Urinary bladder (tissue), 4 donors: ENCODE data around the gene ARPP21. TPM values are rescaled to one million over a fixed set of nuclear protein-coding genes. Genes with fewer than 3 reads are reported as not detected.

Source experiments
- DNase-seq: peaks from one replicate; pipeline ENCODE4 v3.0.0-alpha.2; 2015; ENCODE audit errors: extremely low spot score
- H3K27ac ChIP-seq: one replicate; pipeline ENCODE4 v1.5.1; 2013; ENCODE audit warnings: low read depth, mild to moderate bottlenecking, moderate library complexity
- H3K36me3 ChIP-seq: one replicate; pipeline ENCODE4 v1.6.1; 2013; ENCODE audit warnings: mild to moderate bottlenecking, moderate library complexity; ENCODE audit not compliant: insufficient read depth
- H3K4me1 ChIP-seq: one replicate; pipeline ENCODE4 v1.6.1; 2013; ENCODE audit warnings: mild to moderate bottlenecking, moderate library complexity; ENCODE audit not compliant: insufficient read depth
- H3K4me3 ChIP-seq: one replicate; pipeline ENCODE4 v1.5.1; 2013; ENCODE audit warnings: low read depth, low read length
- WGBS: extraction: QIAGEN DNeasy Blood & Tissue Kit; methylation state at CpG from one replicate; pipeline ENCODE4 v1.1.7; 2013; 5-methylcytosine and 5-hydroxymethylcytosine counted together
- polyA plus RNA-seq: library from polyadenylated mRNA; stranded (reverse); fragments of 200-250 nt; gene quantifications from one replicate; pipeline ENCODE4 v1.2.3, GENCODE V29; 2013
- total RNA-seq: library from RNA; depleted of rRNA; stranded (reverse); fragments of >200 nt; gene quantifications from one replicate; pipeline ENCODE4 v1.2.3, GENCODE V29; 2014
- donor health status: healthy with polysubstance abuse.
- donor health status: healthy.

The ARPP21 gene
- total and polyA plus RNA-seq, 2 donors = 0.08 to 11.8 TPM

- Histone ChIP-seq H3K36me3 (no peaks in the 10 kb centered on the region), H3K4me3 (no peak overlapping the region), H3K4me1 (no peaks in the 10 kb centered on the region), H3K27ac (no peak overlapping the region)
- DNase-seq = no peak
- 67% methylated on average over 2 of the region's 2 CpGs for WGBS
These were observed 100.7 kb downstream of the ARPP21 start for GRCh38 chr3:35739964-35740527.

- Histone ChIP-seq H3K36me3 (no peaks in the 10 kb centered on the region), H3K4me1 (no peaks in the 10 kb centered on the region), H3K27ac (no peak overlapping the region), H3K4me3 (no peak overlapping the region)
- DNase-seq = no peak
- 73% methylated on average over 5 of the region's 5 CpGs for WGBS
These were observed 103.9 kb downstream of the ARPP21 start for GRCh38 chr3:35743218-35743617.

- no peak for DNase-seq
- Histone ChIP-seq H3K27ac (no peak overlapping the region), H3K4me1 (no peaks in the 10 kb centered on the region), H3K4me3 (no peak overlapping the region), H3K36me3 (no peaks in the 10 kb centered on the region)
- WGBS = 35% methylated on average over 10 of the region's 10 CpGs
These were observed 105.1 kb downstream of the ARPP21 start for GRCh38 chr3:35744419-35744818.

GRCh38 chr3:35745351-35745750 is 106.0 kb downstream of the ARPP21 start:
- Histone ChIP-seq H3K27ac (no peak overlapping the region), H3K4me1 (no peaks in the 10 kb centered on the region), H3K4me3 (no peak overlapping the region), H3K36me3 (no peaks in the 10 kb centered on the region)
- 77% methylated on average over 1 of the region's 1 CpG for WGBS
- no peak for DNase-seq

GRCh38 chr3:35745802-35746484 is 106.6 kb downstream of the ARPP21 start:
- no peak overlapping the region for H3K27ac ChIP-seq
- 85% methylated on average over 2 of the region's 2 CpGs for WGBS
- H3K36me3 ChIP-seq = no peaks in the 10 kb centered on the region
- no peak for DNase-seq
- H3K4me3 ChIP-seq = no peak overlapping the region
- H3K4me1 ChIP-seq = no peaks in the 10 kb centered on the region

- no peaks in the 10 kb centered on the region for H3K36me3 ChIP-seq
- 58% methylated on average over 2 of the region's 2 CpGs for WGBS
- no peaks in the 10 kb centered on the region for H3K4me1 ChIP-seq
- DNase-seq = no peak
- no peak overlapping the region for H3K27ac ChIP-seq
- H3K4me3 ChIP-seq = no peak overlapping the region
These were observed 107.2 kb downstream of the ARPP21 start for GRCh38 chr3:35746492-35746891.

GRCh38 chr3:35748144-35748543 is 108.8 kb downstream of the ARPP21 start:
- DNase-seq = no peak

DNA sequence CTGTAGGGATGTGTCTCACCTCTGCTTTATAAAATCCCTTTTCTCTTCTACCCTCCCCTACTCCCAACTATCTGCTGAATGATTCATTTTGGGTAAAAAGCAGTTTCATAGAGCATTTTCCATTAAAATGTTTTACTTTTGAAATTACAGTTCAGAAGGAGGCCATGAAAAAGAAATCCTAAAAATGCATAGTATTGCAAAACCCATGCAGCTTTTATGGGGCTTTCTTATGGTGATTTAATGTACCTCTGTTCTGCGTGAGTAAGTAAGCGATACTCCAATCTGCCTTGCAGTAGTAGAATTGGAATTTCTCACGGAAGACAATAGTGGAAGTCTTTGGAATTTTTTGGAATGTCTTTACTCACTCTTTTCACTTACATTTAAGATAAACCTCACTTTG is 111.9 kb downstream of the ARPP21 start:
- Histone ChIP-seq H3K36me3 (no peaks in the 10 kb centered on the region), H3K4me3 (no peak overlapping the region), H3K27ac (no peak overlapping the region), H3K4me1 (no peaks in the 10 kb centered on the region)
- WGBS = 81% methylated on average over 3 of the region's 3 CpGs
- DNase-seq = no peak

More at GRCh38 chr3:35748144-35748543, 108.8 kb downstream of the ARPP21 start:
- no peaks in the 10 kb centered on the region for H3K36me3 ChIP-seq
- H3K4me3 ChIP-seq = no peak overlapping the region
- H3K4me1 ChIP-seq = no peaks in the 10 kb centered on the region
- H3K27ac ChIP-seq = no peak overlapping the region

DNA sequence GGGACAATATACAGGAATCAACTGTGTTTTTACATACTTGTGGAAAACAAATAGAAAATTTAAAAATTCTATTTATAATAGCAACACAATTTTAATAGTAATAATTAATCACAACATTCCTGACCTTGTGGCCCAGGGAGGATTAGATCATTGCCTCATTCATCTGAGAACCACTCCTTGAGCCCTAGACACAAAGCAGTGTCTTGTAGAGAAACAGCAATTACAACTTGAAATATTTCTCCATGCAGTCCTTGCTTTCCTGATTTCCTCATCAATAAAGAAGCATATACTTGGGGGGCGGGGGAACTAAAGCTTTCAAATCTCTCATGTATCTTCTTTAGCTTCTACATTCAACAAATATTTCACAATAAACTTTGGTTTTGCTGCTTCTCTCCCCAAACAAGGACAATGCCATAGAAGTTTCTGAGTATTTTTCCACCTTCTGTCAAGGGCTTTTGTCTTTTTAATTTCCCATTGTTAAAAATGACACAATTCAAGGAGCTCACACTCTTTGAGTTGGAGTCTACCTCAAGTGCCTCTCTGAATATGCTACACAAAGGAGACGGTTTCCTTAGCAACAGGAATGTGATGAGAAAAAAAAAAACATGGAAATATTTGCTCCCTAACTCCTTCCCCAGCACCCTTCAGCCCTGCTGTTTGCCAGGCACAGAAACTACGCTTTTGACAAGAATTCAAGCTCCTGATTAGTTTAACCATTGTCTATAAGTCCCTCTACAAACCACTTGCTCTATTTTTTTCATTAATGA is 118.8 kb downstream of the ARPP21 start:
- 64% methylated on average over 3 of the region's 3 CpGs for WGBS
- H3K27ac ChIP-seq = no peak overlapping the region
- H3K4me1 ChIP-seq = no peaks in the 10 kb centered on the region
- no peak for DNase-seq
- H3K36me3 ChIP-seq = no peaks in the 10 kb centered on the region
- no peak overlapping the region for H3K4me3 ChIP-seq

DNA sequence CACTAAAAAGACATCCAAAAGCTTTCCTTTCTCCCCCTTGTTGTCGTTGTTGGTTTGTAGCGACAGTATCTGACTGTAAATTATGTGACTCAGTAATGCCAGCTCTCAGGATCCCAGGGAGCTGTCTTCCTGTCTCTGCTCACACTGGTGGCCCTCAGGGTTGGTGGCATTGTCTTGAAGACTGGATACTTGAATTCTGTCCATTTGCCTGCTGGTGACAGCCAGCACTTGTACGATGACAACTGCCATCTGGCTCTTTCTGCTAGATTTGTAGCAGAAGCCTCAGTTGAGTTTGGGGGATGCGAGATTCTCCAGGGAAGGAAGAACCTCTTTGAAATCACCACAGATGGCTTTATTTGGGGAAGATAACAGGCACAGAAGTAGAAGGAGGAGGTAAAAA is 120.8 kb downstream of the ARPP21 start:
- Histone ChIP-seq H3K4me3 (no peak overlapping the region), H3K36me3 (no peaks in the 10 kb centered on the region), H3K4me1 (no peaks in the 10 kb centered on the region), H3K27ac (no peak overlapping the region)
- DNase-seq = no peak
- WGBS = 56% methylated on average over 4 of the region's 4 CpGs

DNA sequence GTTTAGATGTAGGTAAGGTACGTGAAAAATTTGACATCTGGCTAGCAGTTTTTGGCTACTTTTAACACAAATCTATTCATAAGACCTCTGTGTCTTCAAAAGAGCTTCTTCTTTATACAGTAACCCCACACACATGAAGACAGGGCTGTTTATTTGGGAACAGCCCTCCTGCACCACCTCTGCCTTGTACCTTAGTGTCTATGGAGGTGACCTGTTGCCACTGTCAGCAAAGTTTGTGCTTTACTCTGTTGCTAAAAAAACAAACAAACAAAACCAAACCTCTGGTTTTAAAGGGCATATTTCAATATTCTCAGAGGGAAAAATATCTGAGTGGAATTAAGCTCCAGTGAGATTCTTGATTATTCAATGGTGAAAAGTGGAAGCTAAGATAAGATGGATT is 122.0 kb downstream of the ARPP21 start:
- H3K27ac ChIP-seq = no peak overlapping the region
- no peaks in the 10 kb centered on the region for H3K36me3 ChIP-seq
- 82% methylated on average over 1 of the region's 1 CpG for WGBS
- H3K4me1 ChIP-seq = no peaks in the 10 kb centered on the region
- no peak for DNase-seq
- no peak overlapping the region for H3K4me3 ChIP-seq

DNA sequence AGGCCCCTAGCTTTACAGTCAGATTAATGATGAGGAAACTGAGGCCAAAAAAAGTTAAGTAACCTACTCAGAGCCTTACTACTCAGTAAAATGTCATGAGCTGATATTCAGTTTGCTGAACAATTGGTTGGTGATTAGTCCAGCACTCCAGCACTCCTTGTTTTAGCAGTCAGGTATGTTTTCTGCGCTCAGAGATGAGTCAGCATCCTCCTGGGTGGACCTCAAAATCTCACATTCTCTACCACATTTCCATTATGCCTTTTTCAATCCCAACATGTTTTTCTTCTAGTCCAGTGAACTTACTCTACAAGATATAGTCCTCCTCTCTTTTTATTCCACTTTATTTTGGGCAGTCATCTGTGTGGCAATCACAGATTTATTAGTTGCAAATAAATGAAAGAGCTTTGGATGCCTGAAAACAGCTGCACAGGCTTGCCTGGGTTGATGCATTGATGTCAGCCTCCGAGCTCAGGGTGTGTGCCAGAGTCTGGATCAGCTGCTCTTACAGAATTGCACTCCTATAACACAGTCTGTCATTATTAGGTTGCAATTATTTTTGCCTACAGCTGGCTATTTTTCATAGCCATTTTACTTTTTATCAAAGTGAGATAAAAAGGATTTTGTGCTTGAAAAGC is 133.2 kb downstream of the ARPP21 start:
- H3K4me1 ChIP-seq = no peaks in the 10 kb centered on the region
- H3K4me3 ChIP-seq = no peak overlapping the region
- no peaks in the 10 kb centered on the region for H3K36me3 ChIP-seq
- WGBS = 67% methylated on average over 2 of the region's 2 CpGs
- no peak overlapping the region for H3K27ac ChIP-seq
- no peak for DNase-seq

DNA sequence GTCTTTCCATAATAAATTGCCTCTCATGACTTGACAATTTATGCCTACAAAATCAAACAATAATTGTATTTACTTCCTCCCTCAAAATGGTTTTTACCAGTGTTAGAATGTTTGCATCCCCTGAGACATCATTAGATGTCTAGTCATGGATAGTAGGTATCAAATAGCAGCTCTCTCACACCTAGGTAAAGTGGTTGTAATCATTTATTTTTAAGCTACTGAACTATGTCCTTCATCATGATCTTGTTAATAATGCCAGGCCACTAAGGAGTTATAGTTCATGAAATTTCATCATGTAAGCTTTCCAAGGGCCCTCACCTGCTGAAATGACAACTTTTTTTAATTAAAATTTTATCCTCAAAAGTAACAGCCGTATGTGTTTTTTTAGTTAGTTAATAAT is 134.1 kb downstream of the ARPP21 start:
- no peak overlapping the region for H3K4me3 ChIP-seq
- no peaks in the 10 kb centered on the region for H3K4me1 ChIP-seq
- 93% methylated on average over 1 of the region's 1 CpG for WGBS
- H3K36me3 ChIP-seq = no peaks in the 10 kb centered on the region
- no peak for DNase-seq
- H3K27ac ChIP-seq = no peak overlapping the region

DNA sequence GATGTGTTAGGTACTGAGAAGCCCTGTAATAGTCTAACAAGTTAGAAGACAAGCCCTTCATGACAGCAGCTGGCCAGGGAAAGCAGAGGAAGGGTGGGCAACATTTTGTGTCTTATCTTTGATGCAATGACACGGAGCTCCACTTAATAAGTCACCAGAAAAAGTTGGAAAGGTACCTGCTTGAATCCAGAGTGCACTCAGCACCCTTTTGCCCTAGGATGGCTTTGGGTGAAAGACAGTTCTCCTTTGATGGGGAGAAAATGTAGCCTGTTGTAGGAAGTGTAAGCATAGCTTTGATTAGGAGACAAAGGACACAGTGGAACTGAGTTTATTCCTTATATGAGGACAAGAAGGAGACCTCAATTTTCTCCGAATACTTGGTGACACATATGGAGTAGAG is 137.0 kb downstream of the ARPP21 start:
- no peak overlapping the region for H3K4me3 ChIP-seq
- H3K4me1 ChIP-seq = no peaks in the 10 kb centered on the region
- WGBS = 73% methylated on average over 2 of the region's 2 CpGs
- no peak for DNase-seq
- H3K27ac ChIP-seq = no peak overlapping the region
- no peaks in the 10 kb centered on the region for H3K36me3 ChIP-seq
